Adrenal gland (tissue), 12 donors: Measurements from ENCODE around the gene COQ9. TPM values are rescaled to one million over a fixed set of nuclear protein-coding genes. Genes with fewer than 3 reads are reported as not detected.

Experiments
- DNase-seq, 7 donors: peaks; one replicate each; pipeline ENCODE4 v3.0.0-alpha.2; 2019 to 2020
- H3K27ac ChIP-seq, 5 donors: fragments of 200-600 bp; sonication (generic) in 4 of 5; 1 replicate in 3 of 5; 2 replicates in 2 of 5; pipeline versions ENCODE4 v1.5.1 to v1.8.0; 2016 to 2020; ENCODE audit warnings: mild to moderate bottlenecking in 1 of 5
- H3K27me3 ChIP-seq: fragments of 200-600 bp; 2 replicates; pipeline ENCODE4 v1.8.0; 2021
- H3K36me3 ChIP-seq, 2 donors: fragments of 200-600 bp; replicated peaks in 1 of 2; 1 replicate in 1 of 2; 2 replicates in 1 of 2; pipeline versions ENCODE4 v1.5.1 to v1.8.0; 2018 to 2022
- H3K4me1 ChIP-seq, 2 donors: fragments of 200-600 bp; replicated peaks in 1 of 2; 1 replicate in 1 of 2; 2 replicates in 1 of 2; pipeline versions ENCODE4 v1.5.1 to v1.8.0; 2018 to 2021
- H3K4me3 ChIP-seq, 4 donors: fragments of 200-600 bp; sonication (generic) in 3 of 4; one replicate each; pipeline ENCODE4 v1.5.1; 2016 to 2018
- H3K9me3 ChIP-seq, 3 donors: fragments of 200-600 bp; sonication (generic) in 1 of 3; replicated peaks in 1 of 3; 1 replicate in 2 of 3; 2 replicates in 1 of 3; pipeline versions ENCODE4 v1.5.1 to v1.8.0; 2016 to 2021
- POLR2A ChIP-seq, 2 donors: fragments of 450-650 bp; IDR thresholded peaks; one replicate each; pipeline ENCODE4 v1.6.1; 2017; ENCODE audit warnings: antibody characterized with exemption in 2 of 2, mild to moderate bottlenecking in 2 of 2, moderate library complexity in 1 of 2
- WGBS, 4 donors: extraction: QIAGEN DNeasy Blood & Tissue Kit in 2 of 4; methylation state at CpG; one replicate each; pipeline versions ENCODE4 v1.1.5 to v1.1.7; 2013 to 2017; 5-methylcytosine and 5-hydroxymethylcytosine counted together
- intact Hi-C, 2 donors: fragments of 100-400 bp; cut with DNase I; formaldehyde crosslinking; loops; one replicate each; pipeline versions ENCODE4 v1.14.1 to v1.15.0; 2022 to 2023
- polyA plus RNA-seq, 3 donors: library from polyadenylated mRNA; stranded (reverse); fragments of 200-250 nt in 2 of 3; fragments of 350-450 nt in 1 of 3; fragmentation: Illumina TruSeq in 1 of 3; extraction: RNeasy Lipid Tissue Mini Kit (QIAGEN cat#74804) in 1 of 3; gene quantifications; one replicate each; pipeline ENCODE4 v1.2.3, GENCODE V29; 2013 to 2014
- total RNA-seq, 9 donors: library from RNA; depleted of rRNA in 4 of 9; stranded (reverse); fragments of >200 nt in 4 of 9; fragments of 120-200 nt in 1 of 9; fragmentation: NEBNext Ultra II Directional in 1 of 9; extraction: Animal tissue kit (Norgen Biotek cat#: 25700) in 1 of 9; gene quantifications; one replicate each; pipeline versions ENCODE4 v1.1.0 to v1.2.4, GENCODE V29; 2013 to 2023
- TF ChIP-seq, protein P1 (sequence below), 6 experiments: fragments of 450-650 bp in 4 of 6; fragments of 200-600 bp in 2 of 6; sonication (generic) in 1 of 6; IDR thresholded peaks; 1 replicate in 5 of 6; 2 replicates in 1 of 6; pipeline versions ENCODE4 v1.5.1 to v1.8.0; 2016 to 2021; ENCODE audit warnings: antibody characterized with exemption in 6 of 6, mild to moderate bottlenecking in 2 of 6, moderate library complexity in 1 of 6
- donor health status: healthy with polysubstance abuse.
- donor health status: Bipolar disorder and iron deficiency.
- donor health status: DM: yes; HTN: yes; CAD: no.
- donor health status: DM: no; HTN: no; CAD: no.
- donor health status: DM: no; HTN: no; CAD: no.
- donor health status: DM: yes; HTN: yes; CAD: no.

Gene COQ9
- total and polyA plus RNA-seq, 12 donors, result 60.9 to 277 (median 88.6) TPM

- H3K27ac ChIP-seq, result peak overlapping the region in 2 of 5 donors; percentile 45 to 61
Observed at GRCh38 chr16:57444711-57445110, 2.6 kb upstream of the COQ9 start.

GRCh38 chr16:57445510-57445909 lies 1.8 kb upstream of the COQ9 start:
- DNase-seq, result no peak
- Histone ChIP-seq H3K4me3 (no peak overlapping the region), H3K27ac (no peak overlapping the region), H3K4me1 (peaks cover 9 to 30% of the 10 kb centered on the region in 2 donors), H3K27me3 (no peaks in the 10 kb centered on the region), H3K36me3 (no peaks in the 10 kb centered on the region), H3K9me3 (no peaks in the 10 kb centered on the region)
- intact Hi-C loops, result no loop called here
- 92 to 99% (median 97%) methylated on average over 2 of the region's 2 CpGs for WGBS, 4 donors
- TF ChIP-seq, protein P1, sequence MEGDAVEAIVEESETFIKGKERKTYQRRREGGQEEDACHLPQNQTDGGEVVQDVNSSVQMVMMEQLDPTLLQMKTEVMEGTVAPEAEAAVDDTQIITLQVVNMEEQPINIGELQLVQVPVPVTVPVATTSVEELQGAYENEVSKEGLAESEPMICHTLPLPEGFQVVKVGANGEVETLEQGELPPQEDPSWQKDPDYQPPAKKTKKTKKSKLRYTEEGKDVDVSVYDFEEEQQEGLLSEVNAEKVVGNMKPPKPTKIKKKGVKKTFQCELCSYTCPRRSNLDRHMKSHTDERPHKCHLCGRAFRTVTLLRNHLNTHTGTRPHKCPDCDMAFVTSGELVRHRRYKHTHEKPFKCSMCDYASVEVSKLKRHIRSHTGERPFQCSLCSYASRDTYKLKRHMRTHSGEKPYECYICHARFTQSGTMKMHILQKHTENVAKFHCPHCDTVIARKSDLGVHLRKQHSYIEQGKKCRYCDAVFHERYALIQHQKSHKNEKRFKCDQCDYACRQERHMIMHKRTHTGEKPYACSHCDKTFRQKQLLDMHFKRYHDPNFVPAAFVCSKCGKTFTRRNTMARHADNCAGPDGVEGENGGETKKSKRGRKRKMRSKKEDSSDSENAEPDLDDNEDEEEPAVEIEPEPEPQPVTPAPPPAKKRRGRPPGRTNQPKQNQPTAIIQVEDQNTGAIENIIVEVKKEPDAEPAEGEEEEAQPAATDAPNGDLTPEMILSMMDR (IDR thresholded peaks at IDR 0.05), result no peak
- no peak for TF ChIP-seq POLR2A (IDR thresholded peaks at IDR 0.05)

More at GRCh38 chr16:57444711-57445110, 2.6 kb upstream of the COQ9 start:
- DNase-seq, result peak in 4 of 7 donors; percentile 35 to 61 (median 50)
- TF ChIP-seq, protein P1 (IDR thresholded peaks at IDR 0.05), result no peak
- no peak for TF ChIP-seq POLR2A (IDR thresholded peaks at IDR 0.05)
- H3K36me3 ChIP-seq, result peaks cover 0 to 6% of the 10 kb centered on the region in 2 donors
- H3K9me3 ChIP-seq, result no peaks in the 10 kb centered on the region
- no peaks in the 10 kb centered on the region for H3K27me3 ChIP-seq
- WGBS, 4 donors, result 43 to 73% (median 60%) methylated on average over 3 of the region's 3 CpGs
- intact Hi-C loops, result no loop called here
- no peak overlapping the region for H3K4me3 ChIP-seq
- H3K4me1 ChIP-seq, result peaks cover 9 to 28% of the 10 kb centered on the region in 2 donors

DNA sequence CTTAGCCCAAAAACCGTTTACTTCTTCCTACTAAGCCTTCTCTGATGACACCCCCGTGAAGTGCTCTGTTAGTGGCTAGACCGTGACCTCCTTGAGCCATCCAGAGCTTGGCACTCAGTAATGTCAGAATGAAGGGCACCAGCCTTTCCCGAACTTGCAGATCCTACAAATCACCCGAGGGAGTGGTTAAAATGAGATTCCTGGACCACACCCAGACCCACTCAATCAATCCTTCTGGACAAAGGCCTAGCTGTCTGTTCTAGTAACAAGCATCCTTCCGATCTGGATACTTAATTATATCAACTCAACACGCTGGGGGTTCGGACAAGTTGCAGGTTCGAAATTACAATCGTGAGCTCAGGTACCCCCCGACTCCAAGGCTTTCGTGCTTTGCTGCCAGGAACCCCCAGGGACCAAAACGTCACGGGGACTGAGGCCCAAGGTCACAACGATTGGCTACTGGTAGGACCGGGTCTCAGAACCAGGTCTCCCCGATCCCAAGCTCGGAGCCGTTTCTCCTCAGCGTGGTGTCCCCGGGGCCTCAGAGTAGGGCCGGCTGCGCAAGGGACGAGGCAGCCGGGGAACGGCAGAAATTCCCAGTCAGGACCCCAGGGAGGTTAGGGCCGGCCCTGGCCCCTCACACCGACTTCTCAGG lies 621 bp upstream of the COQ9 start:
- H3K9me3 ChIP-seq, result no peaks in the 10 kb centered on the region
- peak; percentile 43 to 82 (median 61) for DNase-seq
- 2 to 3% (median 2%) methylated on average over 8 to 28 of the region's 28 CpGs for WGBS, 4 donors
- peaks cover 9 to 30% of the 10 kb centered on the region in 2 donors for H3K4me1 ChIP-seq
- TF ChIP-seq, protein P1 (IDR thresholded peaks at IDR 0.05), result no peak
- TF ChIP-seq POLR2A (IDR thresholded peaks at IDR 0.05), result no peak
- peak overlapping the region; percentile 79 to 96 (median 85) for H3K27ac ChIP-seq
- intact Hi-C loops, result no loop called here
- peaks cover 0 to 6% of the 10 kb centered on the region in 2 donors for H3K36me3 ChIP-seq
- H3K27me3 ChIP-seq, result no peaks in the 10 kb centered on the region
- H3K4me3 ChIP-seq, result peak overlapping the region; percentile 48 to 100 (median 90)

- no peaks in the 10 kb centered on the region for H3K27me3 ChIP-seq
- peaks cover 0 to 60% of the 10 kb centered on the region in 2 donors for H3K36me3 ChIP-seq
- intact Hi-C loops, result no loop called here
- no peak overlapping the region for H3K27ac ChIP-seq
- peaks cover 9 to 21% of the 10 kb centered on the region in 2 donors for H3K4me1 ChIP-seq
- H3K4me3 ChIP-seq, result no peak overlapping the region
- WGBS, 4 donors, result 89 to 95% (median 93%) methylated on average over 8 to 10 of the region's 10 CpGs
- TF ChIP-seq POLR2A (IDR thresholded peaks at IDR 0.05), result no peak
- TF ChIP-seq, protein P1 (IDR thresholded peaks at IDR 0.05), result no peak
- H3K9me3 ChIP-seq, result no peaks in the 10 kb centered on the region
- no peak for DNase-seq
Observed at GRCh38 chr16:57452021-57452420, 4.7 kb downstream of the COQ9 start.
